ENCODE measurements around the gene ST3GAL5. TPM values are rescaled to one million over a fixed set of nuclear protein-coding genes. Genes with fewer than 3 reads are reported as not detected.

The ST3GAL5 gene
- total and polyA plus RNA-seq, 2 donors (not counting 1 experiment from before 2014, with no cell fraction given): 42.6 to 94.3 TPM

DNA sequence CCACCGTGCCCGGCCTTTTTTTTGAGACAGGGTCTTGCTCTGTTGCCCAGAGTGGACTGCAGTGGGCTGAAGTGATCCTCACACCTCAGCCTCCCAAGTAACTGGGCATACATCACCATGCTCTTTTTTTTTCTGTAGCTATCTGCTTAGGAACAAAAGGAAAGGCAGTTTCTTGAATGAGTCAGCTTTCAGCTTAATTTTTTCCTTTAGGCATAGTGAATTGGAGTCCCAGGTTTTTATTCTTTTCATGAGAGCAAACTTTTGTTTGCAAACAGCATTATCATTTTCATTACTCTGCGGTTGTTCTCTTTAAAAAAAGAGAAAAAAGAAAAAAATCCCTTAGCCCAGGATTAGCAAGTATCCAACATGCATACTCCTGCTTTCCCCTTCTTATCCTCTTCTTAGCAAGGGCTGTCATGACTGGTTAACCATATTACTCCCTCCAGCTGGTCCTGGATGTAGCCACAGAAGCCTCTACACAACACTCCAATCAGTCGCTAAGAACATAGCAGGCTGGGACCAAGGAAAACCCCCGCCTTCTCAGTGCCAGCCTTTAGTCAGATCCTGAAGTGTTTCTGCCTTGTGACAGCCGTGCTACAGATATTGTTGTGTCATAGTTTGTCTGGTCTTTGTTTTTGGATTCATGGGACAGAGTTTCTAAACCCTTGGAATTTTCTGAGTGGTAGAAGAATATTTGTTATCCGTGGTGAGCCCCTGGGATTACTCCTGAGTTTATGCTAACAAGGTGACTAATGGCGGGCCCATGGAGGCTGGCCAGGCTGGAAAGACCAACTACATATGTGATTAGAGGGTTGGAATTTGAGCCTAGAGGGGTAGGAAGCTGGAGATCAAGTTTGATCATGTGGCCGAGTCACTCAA lies 23.3 kb upstream of the ST3GAL5 start:
- no peak overlapping the region for H3K4me3 Mint-ChIP-seq
- no peak for TF ChIP-seq EZH2 (IDR thresholded peaks at IDR 0.05; ENCODE audit: borderline replicate concordance, insufficient read depth, low read depth, low read length, poor library complexity, severe bottlenecking)
- TF ChIP-seq, protein P1, sequence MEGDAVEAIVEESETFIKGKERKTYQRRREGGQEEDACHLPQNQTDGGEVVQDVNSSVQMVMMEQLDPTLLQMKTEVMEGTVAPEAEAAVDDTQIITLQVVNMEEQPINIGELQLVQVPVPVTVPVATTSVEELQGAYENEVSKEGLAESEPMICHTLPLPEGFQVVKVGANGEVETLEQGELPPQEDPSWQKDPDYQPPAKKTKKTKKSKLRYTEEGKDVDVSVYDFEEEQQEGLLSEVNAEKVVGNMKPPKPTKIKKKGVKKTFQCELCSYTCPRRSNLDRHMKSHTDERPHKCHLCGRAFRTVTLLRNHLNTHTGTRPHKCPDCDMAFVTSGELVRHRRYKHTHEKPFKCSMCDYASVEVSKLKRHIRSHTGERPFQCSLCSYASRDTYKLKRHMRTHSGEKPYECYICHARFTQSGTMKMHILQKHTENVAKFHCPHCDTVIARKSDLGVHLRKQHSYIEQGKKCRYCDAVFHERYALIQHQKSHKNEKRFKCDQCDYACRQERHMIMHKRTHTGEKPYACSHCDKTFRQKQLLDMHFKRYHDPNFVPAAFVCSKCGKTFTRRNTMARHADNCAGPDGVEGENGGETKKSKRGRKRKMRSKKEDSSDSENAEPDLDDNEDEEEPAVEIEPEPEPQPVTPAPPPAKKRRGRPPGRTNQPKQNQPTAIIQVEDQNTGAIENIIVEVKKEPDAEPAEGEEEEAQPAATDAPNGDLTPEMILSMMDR (IDR thresholded peaks at IDR 0.05): no peak
- H2AFZ ChIP-seq (ENCODE audit: insufficient read depth, low read depth, low read length, poor library complexity, severe bottlenecking): no peak overlapping the region
- no peak overlapping the region for H3K27ac Mint-ChIP-seq
- DNase-seq: no peak
- no peaks in the 10 kb centered on the region for H3K27me3 Mint-ChIP-seq
- CTCF ChIA-PET: interaction anchor here (0.6 to 1.3 kb wide), 3 partner anchors 50 to 167 kb away, joined by 3 to 4 read pairs (median 3); no protein-coding TSS in a partner anchor
- H3K36me3 ChIP-seq (replicated peaks in 1 of 2; ENCODE audit: control extremely low read depth in 1 of 2, control insufficient read depth in 1 of 2, extremely low read depth in 1 of 2, insufficient read depth in 2 of 2, low read length in 1 of 2): no peaks in the 10 kb centered on the region
- no peak for ATAC-seq (ENCODE audit: low read depth)
- no peak overlapping the region for H3K4me3 ChIP-seq (ENCODE audit: control extremely low read depth in 1 of 5, extremely low read depth in 1 of 5, insufficient read depth in 1 of 5, low read depth in 2 of 5, low read length in 4 of 5)
- no peaks in the 10 kb centered on the region for H3K27me3 ChIP-seq (replicated peaks in 1 of 4; ENCODE audit: control extremely low read depth in 1 of 4, control insufficient read depth in 3 of 4, insufficient read depth in 4 of 4, low read length in 3 of 4)
- H3K9ac ChIP-seq (ENCODE audit: low read length): no peak overlapping the region
- H3K4me1 ChIP-seq (ENCODE audit: control insufficient read depth in 2 of 2, insufficient read depth in 2 of 2, low read length in 2 of 2): peaks cover 9 to 14% of the 10 kb centered on the region in 2 donors
- H3K9me3 Mint-ChIP-seq (ENCODE audit: insufficient read depth): no peaks in the 10 kb centered on the region
- H3K27ac ChIP-seq (ENCODE audit: low read length in 2 of 2): no peak overlapping the region
- no peaks in the 10 kb centered on the region for H3K9me3 ChIP-seq (ENCODE audit: control extremely low read depth in 1 of 3, control insufficient read depth in 2 of 3, insufficient read depth in 1 of 3, low read length in 2 of 3)
- no peaks in the 10 kb centered on the region for H4K20me1 ChIP-seq (ENCODE audit: control insufficient read depth, insufficient read depth, low read length, poor library complexity, severe bottlenecking)
- H3K4me2 ChIP-seq (replicated peaks; ENCODE audit: low read depth, low read length, poor library complexity, severe bottlenecking): no peak overlapping the region
- H3K79me2 ChIP-seq (ENCODE audit: control insufficient read depth, insufficient read depth, low read length): no peaks in the 10 kb centered on the region
- intact Hi-C loops (cut with micrococcal nuclease): no loop called here
- 90% methylated on average over 5 of the region's 9 CpGs for WGBS (ENCODE audit: insufficient coverage)
- H3K4me1 Mint-ChIP-seq: peaks cover 19% of the 10 kb centered on the region
- POLR2A ChIA-PET: no interaction called here

DNA sequence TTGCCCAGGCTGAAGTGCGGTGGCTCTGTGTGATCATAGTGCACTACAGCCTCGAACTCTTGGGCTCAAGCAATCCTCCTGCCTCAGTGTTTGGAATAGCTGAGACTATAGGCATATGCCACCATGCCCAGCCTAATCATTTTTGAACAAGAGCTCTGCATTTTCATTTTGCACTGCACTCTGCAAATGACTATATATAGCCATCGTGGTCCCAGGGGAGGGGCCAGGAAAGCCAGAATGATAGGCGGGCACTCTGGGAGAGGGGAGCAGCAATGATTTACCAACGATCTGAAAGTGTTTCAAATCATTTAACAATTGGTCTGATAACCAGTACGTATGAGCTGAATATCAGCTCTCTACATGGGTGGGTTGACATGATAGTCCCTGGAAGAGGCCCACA lies 22.3 kb upstream of the ST3GAL5 start:
- TF ChIP-seq, protein P1 (IDR thresholded peaks at IDR 0.05): no peak
- TF ChIP-seq EZH2 (IDR thresholded peaks at IDR 0.05; ENCODE audit: borderline replicate concordance, insufficient read depth, low read depth, low read length, poor library complexity, severe bottlenecking): no peak
- intact Hi-C loops (cut with micrococcal nuclease): no loop called here
- Histone ChIP-seq H3K9ac (ENCODE audit: low read length) (no peak overlapping the region), H3K36me3 (replicated peaks in 1 of 2; ENCODE audit: control extremely low read depth in 1 of 2, control insufficient read depth in 1 of 2, extremely low read depth in 1 of 2, insufficient read depth in 2 of 2, low read length in 1 of 2) (no peaks in the 10 kb centered on the region), H3K4me3 (ENCODE audit: control extremely low read depth in 1 of 5, extremely low read depth in 1 of 5, insufficient read depth in 1 of 5, low read depth in 2 of 5, low read length in 4 of 5) (no peak overlapping the region), H3K27me3 (replicated peaks in 1 of 4; ENCODE audit: control extremely low read depth in 1 of 4, control insufficient read depth in 3 of 4, insufficient read depth in 4 of 4, low read length in 3 of 4) (no peaks in the 10 kb centered on the region), H3K79me2 (ENCODE audit: control insufficient read depth, insufficient read depth, low read length) (no peaks in the 10 kb centered on the region), H3K9me3 (ENCODE audit: control extremely low read depth in 1 of 3, control insufficient read depth in 2 of 3, insufficient read depth in 1 of 3, low read length in 2 of 3) (no peaks in the 10 kb centered on the region), H3K4me1 (ENCODE audit: control insufficient read depth in 2 of 2, insufficient read depth in 2 of 2, low read length in 2 of 2) (peaks cover 9 to 14% of the 10 kb centered on the region in 2 donors), H4K20me1 (ENCODE audit: control insufficient read depth, insufficient read depth, low read length, poor library complexity, severe bottlenecking) (no peaks in the 10 kb centered on the region), H3K4me2 (replicated peaks; ENCODE audit: low read depth, low read length, poor library complexity, severe bottlenecking) (no peak overlapping the region), H2AFZ (ENCODE audit: insufficient read depth, low read depth, low read length, poor library complexity, severe bottlenecking) (no peak overlapping the region), H3K27ac (ENCODE audit: low read length in 2 of 2) (no peak overlapping the region)
- CTCF ChIA-PET: interaction anchor here (1.2 to 1.3 kb wide), 2 partner anchors 84 to 167 kb away, joined by 3 to 4 read pairs; no protein-coding TSS in a partner anchor
- POLR2A ChIA-PET: no interaction called here
- Mint-ChIP-seq H3K27ac (no peak overlapping the region), H3K4me3 (no peak overlapping the region), H3K4me1 (peaks cover 19% of the 10 kb centered on the region), H3K27me3 (no peaks in the 10 kb centered on the region), H3K9me3 (ENCODE audit: insufficient read depth) (no peaks in the 10 kb centered on the region)
- DNase-seq (no peak), ATAC-seq (ENCODE audit: low read depth) (no peak)
- 58% methylated on average over 3 of the region's 6 CpGs for WGBS (ENCODE audit: insufficient coverage)

All from B cell (primary cell).